Fibroblast of lung (primary cell): Measurements from ENCODE around the gene PIAS4.

Experiments used
- EZH2 ChIP-seq: IDR thresholded peaks from 2 replicates; pipeline ENCODE4 v1.5.1; 2012; ENCODE audit warnings: low read length, control low read depth, mild to moderate bottlenecking; ENCODE audit errors: missing control alignments
- TF ChIP-seq, protein P1 (sequence below), 2 donors: IDR thresholded peaks in 1 of 2; conservative IDR thresholded peaks in 1 of 2; 1 replicate in 1 of 2; 2 replicates in 1 of 2; pipeline ENCODE4 v1.5.1; 2011 to 2012; ENCODE audit warnings: low read length in 2 of 2, control low read depth in 1 of 2, inconsistent platforms in 1 of 2, low read depth in 1 of 2, mild to moderate bottlenecking in 1 of 2

DNA sequence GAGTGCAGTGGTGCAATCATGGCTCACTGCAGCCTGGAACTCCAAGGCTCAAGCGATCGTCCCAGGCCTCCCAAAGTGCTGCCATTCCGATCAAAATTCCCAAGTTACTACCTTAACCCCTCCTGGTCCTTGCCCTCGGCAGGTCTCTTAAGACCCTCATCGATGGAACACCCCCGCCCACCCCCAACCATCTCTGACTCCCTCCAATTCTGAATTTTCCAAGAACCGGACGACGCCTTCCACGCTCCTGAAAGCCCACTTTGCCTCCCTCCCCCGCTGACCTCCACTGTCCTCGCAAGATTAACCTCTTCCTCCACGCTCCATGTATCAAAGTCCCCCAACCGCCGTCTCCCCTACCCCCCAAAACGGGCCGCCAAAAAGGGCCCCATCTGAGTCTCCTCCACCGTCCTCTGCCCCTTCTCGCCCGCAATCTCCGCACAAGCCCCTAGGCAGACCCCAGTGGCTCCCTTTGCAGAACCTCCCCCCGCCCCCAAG is 37.2 kb upstream of the PIAS4 start:
- TF ChIP-seq, protein P1, sequence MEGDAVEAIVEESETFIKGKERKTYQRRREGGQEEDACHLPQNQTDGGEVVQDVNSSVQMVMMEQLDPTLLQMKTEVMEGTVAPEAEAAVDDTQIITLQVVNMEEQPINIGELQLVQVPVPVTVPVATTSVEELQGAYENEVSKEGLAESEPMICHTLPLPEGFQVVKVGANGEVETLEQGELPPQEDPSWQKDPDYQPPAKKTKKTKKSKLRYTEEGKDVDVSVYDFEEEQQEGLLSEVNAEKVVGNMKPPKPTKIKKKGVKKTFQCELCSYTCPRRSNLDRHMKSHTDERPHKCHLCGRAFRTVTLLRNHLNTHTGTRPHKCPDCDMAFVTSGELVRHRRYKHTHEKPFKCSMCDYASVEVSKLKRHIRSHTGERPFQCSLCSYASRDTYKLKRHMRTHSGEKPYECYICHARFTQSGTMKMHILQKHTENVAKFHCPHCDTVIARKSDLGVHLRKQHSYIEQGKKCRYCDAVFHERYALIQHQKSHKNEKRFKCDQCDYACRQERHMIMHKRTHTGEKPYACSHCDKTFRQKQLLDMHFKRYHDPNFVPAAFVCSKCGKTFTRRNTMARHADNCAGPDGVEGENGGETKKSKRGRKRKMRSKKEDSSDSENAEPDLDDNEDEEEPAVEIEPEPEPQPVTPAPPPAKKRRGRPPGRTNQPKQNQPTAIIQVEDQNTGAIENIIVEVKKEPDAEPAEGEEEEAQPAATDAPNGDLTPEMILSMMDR (conservative IDR thresholded peaks at IDR 0.05 in 1 of 2, IDR thresholded peaks at IDR 0.05 in 1 of 2; ENCODE audit: low read depth in 1 of 2, low read length in 2 of 2) = no peak
- TF ChIP-seq EZH2 = no peak
